ENCODE results near the gene CAB39. TPM values are rescaled to one million over a fixed set of nuclear protein-coding genes. Genes with fewer than 3 reads are reported as not detected.

The CAB39 gene
- total RNA-seq, 1 experiment from 2014 or later, result 86.1 TPM

GRCh38 chr2:230681171-230681545 lies 31.5 kb upstream of the CAB39 start:
- peaks cover 10% of the 10 kb centered on the region for H3K9me3 ChIP-seq (ENCODE audit: insufficient read depth, low read depth)
- H3K4me1 ChIP-seq (replicated peaks; ENCODE audit: insufficient read depth), result peaks cover 38% of the 10 kb centered on the region
- H3K79me2 ChIP-seq (ENCODE audit: low read depth), result no peaks in the 10 kb centered on the region
- TF ChIP-seq, protein P1, sequence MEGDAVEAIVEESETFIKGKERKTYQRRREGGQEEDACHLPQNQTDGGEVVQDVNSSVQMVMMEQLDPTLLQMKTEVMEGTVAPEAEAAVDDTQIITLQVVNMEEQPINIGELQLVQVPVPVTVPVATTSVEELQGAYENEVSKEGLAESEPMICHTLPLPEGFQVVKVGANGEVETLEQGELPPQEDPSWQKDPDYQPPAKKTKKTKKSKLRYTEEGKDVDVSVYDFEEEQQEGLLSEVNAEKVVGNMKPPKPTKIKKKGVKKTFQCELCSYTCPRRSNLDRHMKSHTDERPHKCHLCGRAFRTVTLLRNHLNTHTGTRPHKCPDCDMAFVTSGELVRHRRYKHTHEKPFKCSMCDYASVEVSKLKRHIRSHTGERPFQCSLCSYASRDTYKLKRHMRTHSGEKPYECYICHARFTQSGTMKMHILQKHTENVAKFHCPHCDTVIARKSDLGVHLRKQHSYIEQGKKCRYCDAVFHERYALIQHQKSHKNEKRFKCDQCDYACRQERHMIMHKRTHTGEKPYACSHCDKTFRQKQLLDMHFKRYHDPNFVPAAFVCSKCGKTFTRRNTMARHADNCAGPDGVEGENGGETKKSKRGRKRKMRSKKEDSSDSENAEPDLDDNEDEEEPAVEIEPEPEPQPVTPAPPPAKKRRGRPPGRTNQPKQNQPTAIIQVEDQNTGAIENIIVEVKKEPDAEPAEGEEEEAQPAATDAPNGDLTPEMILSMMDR (conservative IDR thresholded peaks at IDR 0.05), result no peak
- TF ChIP-seq EZH2 (IDR thresholded peaks at IDR 0.05; ENCODE audit: low read depth), result no peak
- no peaks in the 10 kb centered on the region for H3K36me3 ChIP-seq (ENCODE audit: low read depth)
- no peaks in the 10 kb centered on the region for H3K9me2 ChIP-seq (ENCODE audit: insufficient read depth)
- H3K27ac ChIP-seq, result no peak overlapping the region
- intact Hi-C loops (cut with micrococcal nuclease; ENCODE audit: unreplicated experiment), result no loop called here
- DNase-seq, result no peak
- CTCF ChIA-PET, result no interaction called here
- no peak overlapping the region for H3K4me3 ChIP-seq
- no peaks in the 10 kb centered on the region for H4K20me1 ChIP-seq (ENCODE audit: insufficient read depth)
- no TSS peak for BruUV-seq (replicated peaks)
- POLR2A ChIA-PET (ENCODE audit: unreplicated experiment), result no interaction called here
- no peaks in the 10 kb centered on the region for H3K27me3 ChIP-seq (ENCODE audit: insufficient read depth, low read depth)
- no peak overlapping the region for H3K4me2 ChIP-seq
- H2AFZ ChIP-seq, result no peak overlapping the region
- peaks cover 40% of the 10 kb centered on the region for H3F3A ChIP-seq (ENCODE audit: insufficient read depth, low read depth)

DNA sequence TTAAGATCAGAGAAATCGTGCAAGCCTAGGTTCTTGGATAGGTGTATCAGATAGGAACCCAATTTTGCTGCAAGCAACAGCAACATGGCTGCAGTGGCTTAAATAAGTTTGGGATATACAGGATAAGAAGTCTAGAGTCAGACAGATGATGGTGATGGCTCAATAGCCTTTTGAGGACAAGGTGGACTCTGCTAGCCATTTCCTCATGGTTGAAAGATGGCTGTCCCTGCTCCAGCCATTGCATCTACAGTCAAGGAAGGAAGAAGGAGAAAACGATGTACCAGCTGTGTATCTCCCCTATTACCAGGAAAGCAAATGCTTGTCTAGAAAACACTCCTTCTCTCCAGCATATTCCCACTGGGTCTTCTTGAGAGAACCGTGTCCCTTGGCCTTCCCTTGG lies 30.1 kb upstream of the CAB39 start:
- CTCF ChIA-PET, result no interaction called here
- DNase-seq, result no peak
- no peaks in the 10 kb centered on the region for H3K27me3 ChIP-seq (ENCODE audit: insufficient read depth, low read depth)
- H3K4me3 ChIP-seq, result no peak overlapping the region
- POLR2A ChIA-PET (ENCODE audit: unreplicated experiment), result no interaction called here
- H3K9me3 ChIP-seq (ENCODE audit: insufficient read depth, low read depth), result peaks cover 10% of the 10 kb centered on the region
- H3F3A ChIP-seq (ENCODE audit: insufficient read depth, low read depth), result peaks cover 44% of the 10 kb centered on the region
- no peak overlapping the region for H3K27ac ChIP-seq
- no peak for TF ChIP-seq EZH2 (IDR thresholded peaks at IDR 0.05; ENCODE audit: low read depth)
- TF ChIP-seq, protein P1 (conservative IDR thresholded peaks at IDR 0.05), result no peak
- no peaks in the 10 kb centered on the region for H4K20me1 ChIP-seq (ENCODE audit: insufficient read depth)
- H3K4me2 ChIP-seq, result no peak overlapping the region
- intact Hi-C loops (cut with micrococcal nuclease; ENCODE audit: unreplicated experiment), result no loop called here
- H3K4me1 ChIP-seq (replicated peaks; ENCODE audit: insufficient read depth), result peaks cover 48% of the 10 kb centered on the region
- H3K9me2 ChIP-seq (ENCODE audit: insufficient read depth), result no peaks in the 10 kb centered on the region
- H2AFZ ChIP-seq, result no peak overlapping the region
- no peaks in the 10 kb centered on the region for H3K36me3 ChIP-seq (ENCODE audit: low read depth)
- no TSS peak for BruUV-seq (replicated peaks)
- no peaks in the 10 kb centered on the region for H3K79me2 ChIP-seq (ENCODE audit: low read depth)

GRCh38 chr2:230684270-230685168 lies 28.1 kb upstream of the CAB39 start:
- ChIA-PET POLR2A (ENCODE audit: unreplicated experiment) (interaction anchor here (0.6 to 1.0 kb wide), 3 partner anchors 10 to 32 kb away, joined by 3 to 4 read pairs (median 4); no protein-coding TSS in a partner anchor), CTCF (interaction anchor here (0.6 kb wide), 1 partner anchor 10 kb away, joined by 3 read pairs; no protein-coding TSS in a partner anchor)
- Histone ChIP-seq H3K27me3 (ENCODE audit: insufficient read depth, low read depth) (no peaks in the 10 kb centered on the region), H3K4me2 (peak overlapping the region; percentile 53), H3K9me2 (ENCODE audit: insufficient read depth) (no peaks in the 10 kb centered on the region), H3K9me3 (ENCODE audit: insufficient read depth, low read depth) (no peaks in the 10 kb centered on the region), H3K36me3 (ENCODE audit: low read depth) (no peaks in the 10 kb centered on the region), H4K20me1 (ENCODE audit: insufficient read depth) (no peaks in the 10 kb centered on the region), H3F3A (ENCODE audit: insufficient read depth, low read depth) (peaks cover 49% of the 10 kb centered on the region), H3K4me1 (replicated peaks; ENCODE audit: insufficient read depth) (peaks cover 67% of the 10 kb centered on the region), H2AFZ (no peak overlapping the region), H3K4me3 (no peak overlapping the region), H3K79me2 (ENCODE audit: low read depth) (no peaks in the 10 kb centered on the region), H3K27ac (peak overlapping the region; percentile 94)
- peak; percentile 79 to 93 for DNase-seq
- BruUV-seq (replicated peaks), result TSS peak; percentile 59
- intact Hi-C loops (cut with micrococcal nuclease; ENCODE audit: unreplicated experiment), result no loop called here
- no peak for TF ChIP-seq EZH2 (IDR thresholded peaks at IDR 0.05; ENCODE audit: low read depth)
- TF ChIP-seq, protein P1 (conservative IDR thresholded peaks at IDR 0.05), result no peak

Measured in PC-9 (cell line).